AG20443 (cell line): Measurements from ENCODE around the gene TAOK1.
A peak's percentile ranks its signal among the peaks of the same experiment; 100 is the strongest.
"Not testable (repeated sequence)": the region's sequence is repeated elsewhere in the genome, so short reads cannot be mapped to it uniquely, and the experiment has no call there.

Experiments
- DNase-seq: peaks from one replicate; pipeline ENCODE4 v3.0.0; 2012; ENCODE audit warnings: low spot score, mixed read lengths

The TAOK1 gene

GRCh38 chr17:29546830-29547229 is 156.7 kb downstream of the TAOK1 start:
- DNase-seq = no peak

GRCh38 chr17:29549177-29549923 is 159.2 kb downstream of the TAOK1 start:
- DNase-seq = no peak

- DNase-seq = no peak
These were observed 165.7 kb downstream of the TAOK1 start for GRCh38 chr17:29555840-29556239.

- DNase-seq = peak; percentile 38
These were observed 167.0 kb downstream of the TAOK1 start for GRCh38 chr17:29557085-29557738.

- no peak for DNase-seq
These were observed 167.6 kb downstream of the TAOK1 start for GRCh38 chr17:29557739-29558116.

- DNase-seq = not testable (repeated sequence)
These were observed 168.0 kb downstream of the TAOK1 start for GRCh38 chr17:29558139-29558538.

- no peak for DNase-seq
These were observed 169.5 kb downstream of the TAOK1 start for GRCh38 chr17:29559640-29560039.

- no peak for DNase-seq
These were observed 170.2 kb downstream of the TAOK1 start for GRCh38 chr17:29560316-29560715.

GRCh38 chr17:29561554-29562517 is 171.7 kb downstream of the TAOK1 start:
- DNase-seq = no peak

- DNase-seq = no peak
These were observed 172.5 kb downstream of the TAOK1 start for GRCh38 chr17:29562615-29563014.

GRCh38 chr17:29563816-29564215 is 173.7 kb downstream of the TAOK1 start:
- no peak for DNase-seq

- DNase-seq = no peak
These were observed 175.7 kb downstream of the TAOK1 start for GRCh38 chr17:29565643-29566472.

- DNase-seq = peak; percentile 93
These were observed 176.5 kb downstream of the TAOK1 start, which contains the start of gene ABHD15 for GRCh38 chr17:29566473-29567303. TSS of gene ABHD15 (minus strand) at chr17:29567037. CDS start at chr17:29566966, 71 bp downstream.

GRCh38 chr17:29567304-29567553 is 177.1 kb downstream of the TAOK1 start:
- no peak for DNase-seq

- DNase-seq = peak; percentile 79
These were observed 177.6 kb downstream of the TAOK1 start for GRCh38 chr17:29567554-29568330.

GRCh38 chr17:29568331-29569244 is 178.4 kb downstream of the TAOK1 start, which contains the start of gene TP53I13:
TSS of gene TP53I13 (plus strand) at chr17:29568701. CDS start at chr17:29568759, 58 bp downstream.
- peak; percentile 93 for DNase-seq

- DNase-seq = peak; percentile 50
These were observed 179.2 kb downstream of the TAOK1 start for GRCh38 chr17:29569245-29569950.

- no peak for DNase-seq
These were observed 180.4 kb downstream of the TAOK1 start for GRCh38 chr17:29570521-29570920.
